Subcutaneous adipose tissue (tissue), 4 donors: Measurements from ENCODE around the gene ZIC3. TPM values are rescaled to one million over a fixed set of nuclear protein-coding genes. Genes with fewer than 3 reads are reported as not detected.

Source experiments
- total RNA-seq, 4 donors: library from RNA; depleted of rRNA; stranded (reverse); fragments of >200 nt; gene quantifications; one replicate each; pipeline ENCODE4 v1.1.0, GENCODE V29; 2016
- TF ChIP-seq, protein P1 (sequence below): fragments of 450-650 bp; IDR thresholded peaks from one replicate; pipeline ENCODE4 v1.5.1; 2016; ENCODE audit warnings: low read depth, mild to moderate bottlenecking, control low read depth, antibody characterized with exemption, moderate library complexity

The ZIC3 gene
- total RNA-seq, 4 donors from 2014 or later = not detected

- TF ChIP-seq, protein P1, sequence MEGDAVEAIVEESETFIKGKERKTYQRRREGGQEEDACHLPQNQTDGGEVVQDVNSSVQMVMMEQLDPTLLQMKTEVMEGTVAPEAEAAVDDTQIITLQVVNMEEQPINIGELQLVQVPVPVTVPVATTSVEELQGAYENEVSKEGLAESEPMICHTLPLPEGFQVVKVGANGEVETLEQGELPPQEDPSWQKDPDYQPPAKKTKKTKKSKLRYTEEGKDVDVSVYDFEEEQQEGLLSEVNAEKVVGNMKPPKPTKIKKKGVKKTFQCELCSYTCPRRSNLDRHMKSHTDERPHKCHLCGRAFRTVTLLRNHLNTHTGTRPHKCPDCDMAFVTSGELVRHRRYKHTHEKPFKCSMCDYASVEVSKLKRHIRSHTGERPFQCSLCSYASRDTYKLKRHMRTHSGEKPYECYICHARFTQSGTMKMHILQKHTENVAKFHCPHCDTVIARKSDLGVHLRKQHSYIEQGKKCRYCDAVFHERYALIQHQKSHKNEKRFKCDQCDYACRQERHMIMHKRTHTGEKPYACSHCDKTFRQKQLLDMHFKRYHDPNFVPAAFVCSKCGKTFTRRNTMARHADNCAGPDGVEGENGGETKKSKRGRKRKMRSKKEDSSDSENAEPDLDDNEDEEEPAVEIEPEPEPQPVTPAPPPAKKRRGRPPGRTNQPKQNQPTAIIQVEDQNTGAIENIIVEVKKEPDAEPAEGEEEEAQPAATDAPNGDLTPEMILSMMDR = no peak
Observed at GRCh38 chrX:137567682-137568232, 1.8 kb downstream of the ZIC3 start.

DNA sequence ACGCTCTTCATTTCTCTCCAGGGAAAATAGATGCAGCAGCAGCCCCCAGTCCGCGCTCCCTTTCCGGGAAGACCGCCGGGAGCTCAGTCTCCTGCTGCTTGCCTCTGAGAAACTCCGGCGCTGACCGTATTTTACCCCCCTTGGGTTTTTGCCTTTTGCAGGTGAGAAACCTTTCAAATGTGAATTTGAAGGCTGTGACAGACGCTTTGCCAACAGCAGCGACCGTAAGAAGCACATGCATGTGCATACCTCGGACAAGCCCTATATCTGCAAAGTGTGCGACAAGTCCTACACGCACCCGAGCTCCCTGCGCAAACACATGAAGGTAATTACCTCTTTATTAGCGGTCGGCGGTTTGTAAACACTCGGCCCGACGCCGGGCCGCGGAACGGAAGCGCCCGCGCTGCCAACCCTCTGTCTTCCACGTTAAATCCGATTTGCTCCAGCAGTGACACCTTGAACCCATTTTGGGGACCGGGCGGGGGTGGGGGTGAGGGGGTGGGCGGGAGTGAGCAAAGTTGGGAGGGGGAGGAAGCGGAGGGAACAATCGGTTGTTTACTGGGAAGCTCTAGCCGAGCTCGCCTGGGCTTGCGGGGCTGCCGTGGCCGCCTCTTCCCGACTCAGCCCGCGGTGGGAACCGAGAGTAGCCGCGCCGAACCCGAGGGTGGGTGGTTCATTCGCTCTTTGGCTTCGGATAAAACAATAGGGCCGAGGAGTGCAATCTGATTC, 3.0 kb downstream of the ZIC3 start:
- TF ChIP-seq, protein P1 = no peak

- TF ChIP-seq, protein P1 = no peak
Observed at GRCh38 chrX:137569470-137569891, 3.6 kb downstream of the ZIC3 start.

- TF ChIP-seq, protein P1 = no peak
Observed at GRCh38 chrX:137573324-137574101, 7.6 kb downstream of the ZIC3 start.

- TF ChIP-seq, protein P1 = no peak
Observed at GRCh38 chrX:137574102-137574783, 8.3 kb downstream of the ZIC3 start.

GRCh38 chrX:137574784-137575293, 8.9 kb downstream of the ZIC3 start:
- TF ChIP-seq, protein P1 = no peak
